Activated naive CD8-positive, alpha-beta T cell treated with anti-CD3 and anti-CD28 coated beads for 36 hours (primary cell): ENCODE results near the gene KIF13A. TPM values are rescaled to one million over a fixed set of nuclear protein-coding genes. Genes with fewer than 3 reads are reported as not detected.
"Not testable (repeated sequence)": the region's sequence is repeated elsewhere in the genome, so short reads cannot be mapped to it uniquely, and the experiment has no call there.

ENCODE experiments used
- DNase-seq: peaks from one replicate; pipeline ENCODE4 v3.0.0; 2021
- H3K27ac Mint-ChIP-seq: one replicate; pipeline ENCODE4 v1.8.0; 2022; ENCODE audit warnings: mild to moderate bottlenecking, moderate library complexity, mixed read lengths
- H3K27me3 Mint-ChIP-seq: one replicate; pipeline ENCODE4 v1.8.0; 2022; ENCODE audit warnings: mild to moderate bottlenecking, mixed read lengths
- H3K36me3 Mint-ChIP-seq: one replicate; pipeline ENCODE4 v1.8.0; 2021; ENCODE audit warnings: mild to moderate bottlenecking, mixed read lengths
- H3K4me1 Mint-ChIP-seq: one replicate; pipeline ENCODE4 v1.8.0; 2021; ENCODE audit warnings: mixed read lengths
- H3K4me3 Mint-ChIP-seq: one replicate; pipeline ENCODE4 v1.8.0; 2022; ENCODE audit warnings: mild to moderate bottlenecking, moderate library complexity, mixed read lengths
- H3K9me3 Mint-ChIP-seq: one replicate; pipeline ENCODE4 v1.8.0; 2022; ENCODE audit warnings: mixed read lengths
- total RNA-seq, 2 experiments: library from RNA; stranded (reverse); gene quantifications; one replicate each; pipeline ENCODE4 v1.2.3, GENCODE V29; 2021

KIF13A gene
- total RNA-seq = not detected

GRCh38 chr6:17987447-17987696, at the start of gene KIF13A:
TSS of gene KIF13A (minus strand) at chr6:17987635. CDS start at chr6:17987463, 172 bp downstream.
- Mint-ChIP-seq H3K27me3 (peaks cover 87% of the 10 kb centered on the region), H3K9me3 (no peaks in the 10 kb centered on the region), H3K27ac (no peak within 1 kb of the TSS), H3K4me1 (peaks cover 9% of the 10 kb centered on the region), H3K36me3 (no peaks in the 10 kb centered on the region), H3K4me3 (peak within 1 kb of the TSS; percentile 78)
- no peak for DNase-seq

GRCh38 chr6:18036781-18037180, 49.3 kb upstream of the KIF13A start:
- Mint-ChIP-seq H3K36me3 (no peaks in the 10 kb centered on the region), H3K27me3 (peaks cover 10% of the 10 kb centered on the region), H3K27ac (no peak overlapping the region), H3K4me3 (no peak overlapping the region), H3K9me3 (no peaks in the 10 kb centered on the region), H3K4me1 (no peaks in the 10 kb centered on the region)
- no peak for DNase-seq

- Mint-ChIP-seq H3K4me1 (no peaks in the 10 kb centered on the region), H3K36me3 (no peaks in the 10 kb centered on the region), H3K9me3 (no peaks in the 10 kb centered on the region), H3K27me3 (peaks cover 17% of the 10 kb centered on the region), H3K27ac (no peak overlapping the region), H3K4me3 (no peak overlapping the region)
- DNase-seq = no peak
Observed at GRCh38 chr6:18035330-18035854, 48.0 kb upstream of the KIF13A start.

- DNase-seq = no peak
- H3K9me3 Mint-ChIP-seq = no peaks in the 10 kb centered on the region
- no peaks in the 10 kb centered on the region for H3K36me3 Mint-ChIP-seq
- no peak overlapping the region for H3K4me3 Mint-ChIP-seq
- H3K4me1 Mint-ChIP-seq = no peaks in the 10 kb centered on the region
- no peak overlapping the region for H3K27ac Mint-ChIP-seq
- H3K27me3 Mint-ChIP-seq = peaks cover 13% of the 10 kb centered on the region
Observed at GRCh38 chr6:18034798-18035202, 47.4 kb upstream of the KIF13A start.

GRCh38 chr6:18031680-18032256, 44.3 kb upstream of the KIF13A start:
- Mint-ChIP-seq H3K36me3 (no peaks in the 10 kb centered on the region), H3K27ac (no peak overlapping the region), H3K27me3 (peaks cover 9% of the 10 kb centered on the region), H3K9me3 (no peaks in the 10 kb centered on the region), H3K4me1 (no peaks in the 10 kb centered on the region), H3K4me3 (no peak overlapping the region)
- no peak for DNase-seq

- Mint-ChIP-seq H3K4me3 (no peak overlapping the region), H3K27ac (no peak overlapping the region), H3K9me3 (no peaks in the 10 kb centered on the region), H3K4me1 (no peaks in the 10 kb centered on the region), H3K36me3 (no peaks in the 10 kb centered on the region), H3K27me3 (peaks cover 11% of the 10 kb centered on the region)
- DNase-seq = no peak
Observed at GRCh38 chr6:18031189-18031588, 43.8 kb upstream of the KIF13A start.

- H3K9me3 Mint-ChIP-seq = no peaks in the 10 kb centered on the region
- no peaks in the 10 kb centered on the region for H3K4me1 Mint-ChIP-seq
- no peaks in the 10 kb centered on the region for H3K36me3 Mint-ChIP-seq
- no peak for DNase-seq
- peaks cover 11% of the 10 kb centered on the region for H3K27me3 Mint-ChIP-seq
- H3K27ac Mint-ChIP-seq = no peak overlapping the region
- no peak overlapping the region for H3K4me3 Mint-ChIP-seq
Observed at GRCh38 chr6:18028332-18028731, 40.9 kb upstream of the KIF13A start.

- Mint-ChIP-seq H3K27ac (no peak overlapping the region), H3K9me3 (no peaks in the 10 kb centered on the region), H3K4me1 (no peaks in the 10 kb centered on the region), H3K4me3 (no peak overlapping the region), H3K36me3 (no peaks in the 10 kb centered on the region), H3K27me3 (peaks cover 12% of the 10 kb centered on the region)
- no peak for DNase-seq
Observed at GRCh38 chr6:18025596-18025995, 38.2 kb upstream of the KIF13A start.

GRCh38 chr6:18024876-18025275, 37.4 kb upstream of the KIF13A start:
- no peak for DNase-seq
- Mint-ChIP-seq H3K27ac (no peak overlapping the region), H3K4me1 (no peaks in the 10 kb centered on the region), H3K9me3 (no peaks in the 10 kb centered on the region), H3K36me3 (no peaks in the 10 kb centered on the region), H3K27me3 (peaks cover 10% of the 10 kb centered on the region), H3K4me3 (no peak overlapping the region)

GRCh38 chr6:18023891-18024290, 36.5 kb upstream of the KIF13A start:
- Mint-ChIP-seq H3K27ac (no peak overlapping the region), H3K9me3 (no peaks in the 10 kb centered on the region), H3K27me3 (peaks cover 10% of the 10 kb centered on the region), H3K4me1 (no peaks in the 10 kb centered on the region), H3K4me3 (no peak overlapping the region), H3K36me3 (no peaks in the 10 kb centered on the region)
- DNase-seq = no peak

GRCh38 chr6:18022398-18023231, 35.2 kb upstream of the KIF13A start:
- Mint-ChIP-seq H3K36me3 (no peaks in the 10 kb centered on the region), H3K4me3 (no peak overlapping the region), H3K4me1 (no peaks in the 10 kb centered on the region), H3K27me3 (peaks cover 18% of the 10 kb centered on the region), H3K9me3 (no peaks in the 10 kb centered on the region), H3K27ac (no peak overlapping the region)
- DNase-seq = no peak

GRCh38 chr6:18021166-18021850, 33.9 kb upstream of the KIF13A start:
- no peak overlapping the region for H3K4me3 Mint-ChIP-seq
- no peak overlapping the region for H3K27ac Mint-ChIP-seq
- no peaks in the 10 kb centered on the region for H3K4me1 Mint-ChIP-seq
- no peak for DNase-seq
- H3K36me3 Mint-ChIP-seq = no peaks in the 10 kb centered on the region
- peaks cover 14% of the 10 kb centered on the region for H3K27me3 Mint-ChIP-seq
- no peaks in the 10 kb centered on the region for H3K9me3 Mint-ChIP-seq

GRCh38 chr6:18020545-18020944, 33.1 kb upstream of the KIF13A start:
- H3K36me3 Mint-ChIP-seq, H3K4me1 Mint-ChIP-seq, DNase-seq, H3K4me3 Mint-ChIP-seq, H3K9me3 Mint-ChIP-seq, H3K27ac Mint-ChIP-seq: not testable (repeated sequence)
- peaks cover 14% of the 10 kb centered on the region for H3K27me3 Mint-ChIP-seq

- no peak for DNase-seq
- H3K27ac Mint-ChIP-seq = no peak overlapping the region
- H3K27me3 Mint-ChIP-seq = peaks cover 16% of the 10 kb centered on the region
- H3K9me3 Mint-ChIP-seq = no peaks in the 10 kb centered on the region
- no peak overlapping the region for H3K4me3 Mint-ChIP-seq
- H3K4me1 Mint-ChIP-seq = no peaks in the 10 kb centered on the region
- H3K36me3 Mint-ChIP-seq = no peaks in the 10 kb centered on the region
Observed at GRCh38 chr6:18019539-18020534, 32.4 kb upstream of the KIF13A start.

GRCh38 chr6:18019133-18019532, 31.7 kb upstream of the KIF13A start:
- peaks cover 18% of the 10 kb centered on the region for H3K27me3 Mint-ChIP-seq
- DNase-seq, H3K36me3 Mint-ChIP-seq, H3K27ac Mint-ChIP-seq, H3K9me3 Mint-ChIP-seq, H3K4me3 Mint-ChIP-seq, H3K4me1 Mint-ChIP-seq: not testable (repeated sequence)
